Motor neuron (in vitro differentiated cells): ENCODE measurements around the gene NCAM1. TPM values are rescaled to one million over a fixed set of nuclear protein-coding genes. Genes with fewer than 3 reads are reported as not detected.
A peak's percentile ranks its signal among the peaks of the same experiment; 100 is the strongest.

Source experiments
- ATAC-seq, 8 experiments: fragments of 200-7000 bp; cut with Tn5 transposase; replicated peaks in 6 of 8; 2 replicates each; pipeline ENCODE4 v1.8.0; 2021; ENCODE audit warnings: mild to moderate bottlenecking in 8 of 8, moderate library complexity in 8 of 8
- H3K27ac ChIP-seq, 2 donors: fragments of 250-450 bp; sonication (Bioruptor Pico); 2 replicates each; pipeline ENCODE4 v1.9.0; 2021; ENCODE audit warnings: antibody characterized with exemption in 2 of 2, mild to moderate bottlenecking in 2 of 2, moderate library complexity in 1 of 2
- H3K4me1 ChIP-seq, 2 donors: fragments of 250-450 bp; sonication (Bioruptor Pico); replicated peaks in 1 of 2; 2 replicates each; pipeline ENCODE4 v1.6.1; 2021; ENCODE audit warnings: antibody characterized with exemption in 2 of 2, mild to moderate bottlenecking in 2 of 2, moderate library complexity in 1 of 2
- H3K4me3 ChIP-seq, 5 donors: fragments of 250-450 bp; sonication (Bioruptor Pico); 2 replicates each; pipeline ENCODE4 v1.9.0; 2021; ENCODE audit warnings: antibody characterized with exemption in 5 of 5, mild to moderate bottlenecking in 5 of 5, moderate library complexity in 4 of 5
- WGBS, 10 experiments: fragments of 450-650 bp; shearing (Covaris generic); methylation state at CpG; one replicate each; pipeline ENCODE4 v1.0.0; 2022; 5-methylcytosine and 5-hydroxymethylcytosine counted together
- in situ Hi-C, 9 experiments: fragments of 400-800 bp; cut with MboI; loops; one replicate each; pipeline ENCODE4 v1.15.0; 2021; ENCODE audit warnings: low sequenced_read_pairs in 9 of 9, low pct_unique_long_range_greater_than_20kb in 2 of 9; ENCODE audit not compliant: unreplicated experiment in 9 of 9
- total RNA-seq, 8 experiments: library from RNA; unstranded; fragments of 300-600 nt; gene quantifications; 2 replicates each; pipeline versions ENCODE4 v1.2.3 to v1.2.4, GENCODE V29; 2022

Gene NCAM1
- total RNA-seq, 8 experiments from 2014 or later: 33.9 to 382 (median 290) TPM

DNA sequence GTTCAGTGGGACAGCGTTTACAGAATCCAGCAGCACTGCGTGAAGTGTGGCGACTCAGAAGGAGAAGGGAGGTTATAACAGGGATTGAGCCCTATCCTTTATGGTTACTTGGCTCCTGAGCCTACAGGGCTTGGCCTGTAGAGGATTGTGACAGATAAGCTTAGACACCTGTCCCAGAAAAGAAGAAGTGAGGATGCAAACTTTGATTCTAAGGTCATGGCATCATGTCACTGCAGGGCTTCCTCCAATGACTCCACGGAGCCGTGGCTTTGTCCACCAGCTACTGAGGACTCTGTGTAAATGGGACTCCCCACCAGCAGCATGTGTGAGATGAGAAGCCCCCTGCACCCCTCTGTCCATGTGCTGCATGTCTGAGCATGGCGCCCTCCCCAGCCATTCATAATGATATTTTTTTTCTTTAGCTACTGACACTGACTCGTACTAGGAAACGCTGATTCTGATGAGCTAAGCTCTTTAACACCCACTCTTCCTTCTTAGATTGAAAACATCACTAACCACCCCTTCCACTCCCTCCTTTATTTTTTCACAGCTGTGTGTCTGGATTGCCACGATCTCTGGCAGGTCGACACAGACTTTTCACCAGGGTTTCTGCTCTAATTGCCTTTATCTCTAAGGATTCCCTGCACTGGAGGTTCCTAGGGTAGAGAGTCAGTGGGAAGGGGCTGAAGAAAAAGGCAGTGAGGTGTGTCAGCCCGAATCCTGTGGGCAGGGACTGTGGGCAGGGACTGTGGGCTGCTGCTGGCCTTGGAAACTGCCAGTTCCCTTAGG lies 287.7 kb downstream of the NCAM1 start:
- Histone ChIP-seq H3K27ac (no peak overlapping the region), H3K4me3 (no peak overlapping the region), H3K4me1 (peaks cover 13 to 14% of the 10 kb centered on the region in 2 donors)
- WGBS, 10 experiments: 25 to 100% (median 89%) methylated on average over 1 to 10 of the region's 11 CpGs; no CpG with 5 or more reads in 1 of the 10 experiments
- in situ Hi-C loops: no loop called here
- ATAC-seq: peak in 1 of 8 experiments; percentile 18

DNA sequence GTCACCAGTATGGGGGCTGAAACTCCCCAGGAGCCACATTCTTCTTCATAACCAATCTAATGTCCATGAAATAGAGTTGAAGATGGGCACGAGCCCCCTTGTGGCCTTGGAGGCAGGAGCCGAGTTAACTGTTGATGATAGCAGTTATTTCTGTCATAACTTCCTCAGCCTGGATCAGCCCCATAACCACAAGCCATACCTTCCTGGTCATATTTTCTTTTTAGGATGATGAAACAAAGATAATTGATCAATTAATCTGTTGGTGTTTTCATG lies 288.2 kb downstream of the NCAM1 start:
- 21 to 87% (median 77%) methylated on average over 1 to 2 of the region's 2 CpGs; no CpG with 5 or more reads in 4 of the 10 experiments for WGBS, 10 experiments
- ATAC-seq: no peak
- Histone ChIP-seq H3K4me3 (no peak overlapping the region), H3K4me1 (peaks cover 8 to 11% of the 10 kb centered on the region in 2 donors), H3K27ac (no peak overlapping the region)
- in situ Hi-C loops: no loop called here

DNA sequence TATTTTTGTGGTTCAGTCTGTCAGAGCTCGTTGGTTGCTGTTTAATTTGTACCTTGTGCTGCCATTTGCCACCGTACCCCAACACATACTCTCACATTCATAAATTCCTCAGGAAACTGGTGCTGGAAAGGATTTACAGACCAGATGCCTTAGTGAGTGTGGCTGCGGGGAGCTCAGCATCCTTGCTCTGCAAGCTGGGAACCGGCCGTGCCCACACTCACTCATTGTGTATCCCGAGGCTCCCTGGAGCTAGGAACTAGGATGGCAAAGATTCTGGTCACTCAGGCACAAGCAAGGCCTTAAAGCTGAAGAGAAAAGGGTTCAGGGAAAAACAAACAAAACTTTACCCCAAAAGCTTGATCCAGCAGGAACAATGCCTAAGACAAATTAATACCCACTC lies 288.6 kb downstream of the NCAM1 start:
- H3K27ac ChIP-seq: no peak overlapping the region
- WGBS, 10 experiments: 78 to 100% (median 90%) methylated on average over 1 to 6 of the region's 6 CpGs; no CpG with 5 or more reads in 1 of the 10 experiments
- H3K4me1 ChIP-seq: peaks cover 4 to 11% of the 10 kb centered on the region in 2 donors
- no peak for ATAC-seq
- in situ Hi-C loops: loop anchor here in 1 of 9 experiments (25.0 kb wide), 1 partner anchor 287 kb away; the partner anchor contains the start of gene NCAM1
- H3K4me3 ChIP-seq: no peak overlapping the region

DNA sequence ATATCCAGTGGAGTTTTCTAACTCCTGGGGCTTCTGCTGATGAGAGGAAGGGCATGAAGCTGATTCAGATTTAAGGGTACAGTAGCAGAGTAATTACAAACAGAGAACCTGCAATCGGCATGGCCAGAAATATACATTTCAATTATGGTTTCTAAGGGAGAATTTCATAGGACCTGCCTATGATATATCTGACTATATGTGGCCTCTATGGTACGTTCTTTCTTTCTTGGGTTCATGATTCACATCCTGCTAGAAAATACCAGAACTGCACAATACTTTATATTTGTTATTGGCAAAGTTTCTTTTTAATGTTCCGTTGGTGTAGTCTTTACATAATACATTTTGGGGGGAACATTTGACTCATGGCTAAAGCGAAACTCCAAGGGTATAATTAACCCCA lies 290.1 kb downstream of the NCAM1 start:
- no peak overlapping the region for H3K27ac ChIP-seq
- peaks cover 4 to 11% of the 10 kb centered on the region in 2 donors for H3K4me1 ChIP-seq
- no peak for ATAC-seq
- in situ Hi-C loops: loop anchor here in 1 of 9 experiments (25.0 kb wide), 1 partner anchor 289 kb away; the partner anchor contains the start of gene NCAM1
- no peak overlapping the region for H3K4me3 ChIP-seq
- WGBS, 10 experiments: 17 to 100% (median 88%) methylated on average over 1 to 4 of the region's 4 CpGs

DNA sequence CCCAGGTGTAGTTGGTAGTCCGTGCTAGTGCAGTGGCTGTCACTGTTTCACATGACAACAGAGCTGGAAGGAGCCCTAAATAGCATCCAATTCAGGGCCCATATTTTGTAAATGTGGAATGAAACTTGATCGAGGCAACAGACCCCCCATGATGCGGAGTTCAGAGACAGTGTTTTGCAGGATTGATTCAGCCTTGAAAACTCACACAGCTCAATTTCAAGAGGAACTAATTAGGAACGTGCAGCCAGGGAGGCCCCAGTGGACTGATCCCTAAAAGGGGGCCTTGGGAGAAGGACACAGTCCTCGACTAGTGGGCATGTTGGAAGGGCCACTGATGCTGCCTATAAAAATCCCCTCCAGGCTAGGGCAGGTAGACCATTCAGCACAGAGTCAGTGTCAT lies 292.2 kb downstream of the NCAM1 start:
- Histone ChIP-seq H3K4me1 (no peaks in the 10 kb centered on the region), H3K4me3 (no peak overlapping the region), H3K27ac (no peak overlapping the region)
- in situ Hi-C loops: loop anchor here in 1 of 9 experiments (25.0 kb wide), 1 partner anchor 291 kb away; the partner anchor contains the start of gene NCAM1
- no peak for ATAC-seq
- WGBS, 10 experiments: 47 to 100% (median 76%) methylated on average over 1 to 4 of the region's 5 CpGs

DNA sequence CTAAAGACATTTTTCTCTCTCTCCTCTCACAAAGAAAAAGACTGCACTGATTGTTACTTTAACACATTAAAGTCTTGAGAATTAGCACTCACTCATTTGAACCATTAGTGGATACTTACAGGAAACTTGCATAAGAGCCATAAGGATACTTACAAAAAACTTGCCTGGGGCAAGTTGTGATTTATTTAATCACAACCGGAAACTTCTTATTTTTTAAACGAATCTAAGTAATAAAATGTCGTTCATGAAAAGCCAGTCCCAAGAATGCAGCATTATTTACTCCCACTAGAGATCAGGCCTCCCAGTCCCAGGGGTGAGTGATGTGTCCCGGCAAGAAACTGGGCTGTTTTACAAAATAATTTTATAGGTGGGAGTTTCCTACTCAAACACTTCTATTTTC lies 293.9 kb downstream of the NCAM1 start:
- ATAC-seq: peak in 3 of 8 experiments; percentile 38 to 49 (median 45)
- Histone ChIP-seq H3K4me1 (no peaks in the 10 kb centered on the region), H3K27ac (no peak overlapping the region), H3K4me3 (no peak overlapping the region)
- WGBS, 10 experiments: 8 to 98% (median 57%) methylated on average over 1 to 4 of the region's 4 CpGs; no CpG with 5 or more reads in 1 of the 10 experiments
- in situ Hi-C loops: loop anchor here in 1 of 9 experiments (25.0 kb wide), 1 partner anchor 293 kb away; the partner anchor contains the start of gene NCAM1

DNA sequence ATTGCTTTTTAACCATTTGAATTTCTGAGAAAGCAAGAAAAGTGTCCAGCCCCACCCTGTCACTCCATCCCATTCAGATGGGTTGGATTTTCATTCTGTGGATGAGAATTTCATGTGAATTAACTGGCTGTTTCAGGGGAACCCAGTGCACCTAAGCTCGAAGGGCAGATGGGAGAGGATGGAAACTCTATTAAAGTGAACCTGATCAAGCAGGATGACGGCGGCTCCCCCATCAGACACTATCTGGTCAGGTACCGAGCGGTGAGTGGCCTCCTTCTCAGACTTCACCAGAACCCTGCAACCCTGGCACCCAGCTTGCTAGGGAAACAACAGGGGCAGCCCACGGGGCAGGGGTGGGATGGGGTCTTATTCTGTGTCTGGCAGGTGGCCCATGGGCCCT lies 294.5 kb downstream of the NCAM1 start:
- no peak for ATAC-seq
- 0 to 100% (median 67%) methylated on average over 1 to 2 of the region's 6 CpGs; no CpG with 5 or more reads in 6 of the 10 experiments for WGBS, 10 experiments
- H3K27ac ChIP-seq: no peak overlapping the region
- no peak overlapping the region for H3K4me3 ChIP-seq
- H3K4me1 ChIP-seq: no peaks in the 10 kb centered on the region
- in situ Hi-C loops: loop anchor here in 1 of 9 experiments (25.0 kb wide), 1 partner anchor 293 kb away; the partner anchor contains the start of gene NCAM1

DNA sequence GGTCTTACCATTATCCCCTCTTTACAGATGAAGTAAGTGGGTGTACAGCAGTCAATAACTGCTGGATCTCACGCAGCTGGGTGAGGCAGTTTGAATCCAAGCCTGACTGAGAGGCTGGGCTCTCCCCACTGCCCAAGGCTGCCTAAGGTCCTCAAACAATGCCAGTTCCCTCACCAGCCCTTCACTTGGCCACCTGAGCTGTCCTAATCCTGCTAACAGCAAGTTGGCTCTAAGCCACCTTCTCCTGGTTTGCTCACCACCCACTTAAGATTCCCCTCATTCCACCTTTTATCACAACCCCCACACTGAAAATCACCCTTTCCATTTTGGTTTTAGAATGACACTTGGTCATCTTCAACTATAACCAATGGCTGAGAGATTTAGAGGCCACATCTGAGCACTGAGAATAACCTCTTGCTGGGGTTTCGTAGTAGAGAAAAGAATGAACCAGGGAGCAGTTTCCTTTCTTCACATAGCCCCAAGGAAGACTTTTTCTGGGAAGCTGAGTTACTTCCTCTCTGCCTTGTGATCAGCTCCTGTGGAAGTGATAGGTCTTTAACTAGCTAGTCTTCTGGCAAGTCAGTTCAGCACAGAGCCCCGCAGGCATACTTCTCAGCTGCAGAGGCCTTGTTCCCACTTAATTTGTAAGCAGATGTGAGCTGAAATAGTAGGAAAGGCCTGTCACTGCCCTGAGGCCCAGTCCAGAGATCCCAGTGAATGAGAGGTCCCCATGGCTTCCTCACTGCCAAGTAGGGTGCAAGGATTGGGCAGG lies 295.4 kb downstream of the NCAM1 start:
- no peaks in the 10 kb centered on the region for H3K4me1 ChIP-seq
- WGBS, 10 experiments: 20 to 100% (median 100%) methylated on average over 1 to 3 of the region's 3 CpGs; no CpG with 5 or more reads in 4 of the 10 experiments
- in situ Hi-C loops: loop anchor here in 1 of 9 experiments (25.0 kb wide), 1 partner anchor 294 kb away; the partner anchor contains the start of gene NCAM1
- no peak overlapping the region for H3K4me3 ChIP-seq
- no peak overlapping the region for H3K27ac ChIP-seq
- ATAC-seq: no peak

DNA sequence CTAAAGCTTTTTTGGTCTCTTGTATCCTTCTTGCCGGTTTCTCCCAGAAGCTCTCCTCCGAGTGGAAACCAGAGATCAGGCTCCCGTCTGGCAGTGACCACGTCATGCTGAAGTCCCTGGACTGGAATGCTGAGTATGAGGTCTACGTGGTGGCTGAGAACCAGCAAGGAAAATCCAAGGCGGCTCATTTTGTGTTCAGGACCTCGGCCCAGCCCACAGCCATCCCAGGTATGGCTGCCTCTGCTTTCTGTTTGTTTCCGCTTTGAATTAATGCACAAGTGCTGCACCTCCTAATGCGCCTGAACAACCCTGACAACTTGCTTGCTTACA lies 298.8 kb downstream of the NCAM1 start:
- in situ Hi-C loops: loop anchor here in 1 of 9 experiments (25.0 kb wide), 1 partner anchor 298 kb away; the partner anchor contains the start of gene NCAM1
- 80 to 100% (median 93%) methylated on average over 1 to 6 of the region's 9 CpGs; no CpG with 5 or more reads in 2 of the 10 experiments for WGBS, 10 experiments
- H3K27ac ChIP-seq: no peak overlapping the region
- ATAC-seq: no peak
- peaks cover 0 to 2% of the 10 kb centered on the region in 2 donors for H3K4me1 ChIP-seq
- no peak overlapping the region for H3K4me3 ChIP-seq

DNA sequence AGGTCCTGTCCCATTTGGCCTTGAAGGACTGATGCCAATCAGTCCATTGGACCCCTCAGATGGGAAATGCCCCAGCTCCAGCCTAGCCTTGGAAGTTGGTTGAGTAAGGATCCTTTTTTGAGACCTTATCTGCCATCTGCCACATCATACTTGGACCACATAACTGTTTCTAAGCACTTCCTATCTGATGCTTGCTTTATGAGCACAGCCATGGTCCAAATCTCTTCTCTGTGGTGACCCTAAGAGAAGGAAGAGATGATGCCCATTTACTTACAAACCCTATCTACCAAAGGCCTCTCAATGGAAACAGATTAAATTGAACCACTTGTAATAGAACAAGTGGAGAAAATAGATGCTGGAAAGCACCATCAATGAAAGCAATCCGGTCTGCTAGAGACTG lies 299.3 kb downstream of the NCAM1 start:
- 80 to 100% (median 86%) methylated on average over 1 of the region's 1 CpG; no CpG with 5 or more reads in 5 of the 10 experiments for WGBS, 10 experiments
- in situ Hi-C loops: loop anchor here in 1 of 9 experiments (25.0 kb wide), 1 partner anchor 298 kb away; the partner anchor contains the start of gene NCAM1
- Histone ChIP-seq H3K4me1 (peaks cover 0 to 3% of the 10 kb centered on the region in 2 donors), H3K27ac (no peak overlapping the region), H3K4me3 (no peak overlapping the region)
- ATAC-seq: no peak

DNA sequence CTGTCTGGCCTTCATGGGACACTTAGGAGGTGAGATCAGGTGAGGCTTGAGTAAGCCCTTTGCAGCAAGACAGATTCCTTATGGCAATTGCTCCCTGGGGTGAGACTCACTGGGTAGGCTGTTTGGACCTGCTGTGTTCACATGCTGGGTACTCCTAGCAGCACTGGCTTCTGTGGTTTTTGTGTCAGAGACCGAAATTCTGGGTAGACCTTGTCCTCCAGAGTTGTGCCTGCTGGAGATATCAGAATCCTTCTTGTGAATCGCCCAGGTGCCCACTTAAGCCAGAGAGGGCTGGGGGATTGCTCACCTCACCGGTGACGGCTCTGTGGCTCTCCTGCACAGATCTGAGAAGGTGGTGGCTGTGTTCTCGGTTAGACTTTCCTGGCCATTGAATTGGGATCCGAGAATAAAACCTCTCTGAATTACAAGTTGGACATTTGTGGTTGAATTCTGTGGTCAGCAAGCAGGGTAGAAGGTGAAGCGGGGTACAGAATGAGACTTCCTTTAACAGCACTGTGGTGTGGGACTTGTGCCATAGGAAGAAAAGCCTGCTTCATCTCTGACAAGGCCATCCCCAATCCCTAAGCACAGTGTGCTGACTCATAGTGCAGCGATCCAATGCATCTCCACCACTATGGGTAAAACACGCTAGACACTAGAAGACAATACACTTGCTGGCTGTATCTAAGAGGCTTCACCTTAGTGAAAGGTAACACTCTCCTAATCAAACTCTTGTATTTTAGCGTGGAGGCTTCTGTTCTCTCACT lies 300.7 kb downstream of the NCAM1 start:
- 49 to 100% (median 90%) methylated on average over 1 to 6 of the region's 10 CpGs; no CpG with 5 or more reads in 2 of the 10 experiments for WGBS, 10 experiments
- in situ Hi-C loops: loop anchor here in 1 of 9 experiments (25.0 kb wide), 1 partner anchor 300 kb away; the partner anchor contains the start of gene NCAM1
- Histone ChIP-seq H3K4me3 (no peak overlapping the region), H3K4me1 (peaks cover 0 to 3% of the 10 kb centered on the region in 2 donors), H3K27ac (no peak overlapping the region)
- peak in 4 of 8 experiments; percentile 18 to 43 (median 36) for ATAC-seq

DNA sequence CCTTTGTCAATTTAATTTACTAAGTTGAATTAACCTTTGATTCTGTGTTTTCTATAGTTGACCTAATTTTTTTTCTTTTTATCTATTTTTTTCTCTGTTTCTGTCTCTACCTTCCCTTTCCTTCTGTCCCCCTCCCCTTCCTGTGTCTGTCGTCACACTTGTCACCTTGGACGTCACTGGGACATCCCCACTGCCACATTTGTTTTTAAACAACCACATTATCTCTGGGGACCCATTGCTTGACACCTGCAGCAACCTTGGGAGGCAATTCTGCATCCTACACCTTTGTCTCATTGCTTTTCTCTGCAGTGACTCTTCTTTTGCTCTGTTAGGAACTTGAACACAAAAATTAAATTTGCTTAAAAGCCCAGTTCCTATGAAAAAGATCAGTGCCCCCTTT lies 301.4 kb downstream of the NCAM1 start:
- no peak overlapping the region for H3K27ac ChIP-seq
- 33 to 88% (median 79%) methylated on average over 1 to 2 of the region's 2 CpGs; no CpG with 5 or more reads in 1 of the 10 experiments for WGBS, 10 experiments

More for the DNA sequence above, 301.4 kb downstream of the NCAM1 start:
- Histone ChIP-seq H3K4me1 (peaks cover 0 to 3% of the 10 kb centered on the region in 2 donors), H3K4me3 (no peak overlapping the region)
- no peak for ATAC-seq
- in situ Hi-C loops: loop anchor here in 1 of 9 experiments (25.0 kb wide), 1 partner anchor 300 kb away; the partner anchor contains the start of gene NCAM1
